Islet precursor cell (in vitro differentiated cells): ENCODE results near the gene NEB.
"Not testable (repeated sequence)": the region's sequence is repeated elsewhere in the genome, so short reads cannot be mapped to it uniquely, and the experiment has no call there.

ENCODE experiments used
- DNase-seq: peaks from one replicate; pipeline ENCODE4 v3.0.0-alpha.2; 2018

Gene NEB

GRCh38 chr2:151649966-151650365 lies 84.3 kb downstream of the NEB start:
- no peak for DNase-seq

GRCh38 chr2:151649400-151649799 lies 84.9 kb downstream of the NEB start:
- no peak for DNase-seq

DNA sequence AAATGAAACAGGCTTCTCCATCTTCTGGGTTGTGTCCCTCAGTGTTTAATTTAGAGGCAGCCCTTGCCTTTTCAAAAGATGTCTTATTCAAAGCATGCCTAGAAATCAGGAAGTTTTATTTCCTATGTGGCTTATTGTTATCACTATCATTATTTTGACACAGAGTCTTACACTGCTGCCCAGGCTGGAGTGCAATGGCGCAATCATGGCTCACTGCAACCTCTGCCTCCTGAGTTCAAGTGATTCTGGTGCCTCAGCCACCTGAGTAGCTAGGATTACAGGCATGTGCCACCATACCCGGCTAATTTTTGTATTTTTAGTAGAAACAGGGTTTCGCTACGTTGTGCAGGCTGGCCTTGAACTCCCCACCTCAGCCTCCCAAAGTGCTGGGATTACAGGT lies 87.8 kb downstream of the NEB start:
- not testable (repeated sequence) for DNase-seq

- DNase-seq, result no peak
Measured at GRCh38 chr2:151644580-151644979, 89.7 kb downstream of the NEB start.

- DNase-seq, result not testable (repeated sequence)
Measured at GRCh38 chr2:151641895-151642294, 92.4 kb downstream of the NEB start.

DNA sequence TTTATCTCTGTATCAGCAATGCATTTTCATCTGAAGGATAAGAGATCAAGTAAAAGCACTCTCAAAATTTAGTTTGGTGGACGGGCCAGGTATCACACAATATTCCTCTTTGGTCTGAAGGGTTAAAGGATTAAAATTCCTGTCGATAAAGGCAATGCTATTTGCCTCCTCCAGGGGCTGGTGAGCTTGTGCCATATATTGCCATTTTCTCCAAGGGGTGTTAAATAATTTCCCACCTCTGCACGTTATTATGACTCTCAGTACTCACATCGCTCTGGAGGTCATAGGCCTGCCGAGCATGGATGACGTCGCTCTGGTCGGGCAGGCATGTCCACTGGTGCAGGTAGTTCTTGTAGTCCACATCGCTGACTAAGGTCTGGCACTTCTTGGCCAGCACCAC lies 94.2 kb downstream of the NEB start:
- no peak for DNase-seq

DNA sequence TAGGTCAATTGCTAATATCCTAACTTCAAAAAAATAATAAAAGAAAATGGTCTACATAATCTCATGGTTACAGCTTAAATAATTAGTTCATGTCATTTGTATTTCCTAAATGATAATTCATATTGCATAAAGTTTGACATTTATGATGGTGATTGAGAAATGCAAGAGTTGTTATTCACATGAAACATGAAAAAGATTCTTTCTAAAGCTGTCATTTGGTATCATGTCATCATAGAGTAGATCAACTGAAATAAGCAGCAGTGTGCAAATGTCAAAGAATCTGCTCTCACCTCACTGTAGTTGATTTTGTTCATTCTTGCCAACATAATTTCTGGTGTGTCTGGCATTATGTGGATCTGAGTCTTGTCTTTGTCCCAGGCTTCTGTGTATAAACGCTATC lies 95.3 kb downstream of the NEB start:
- DNase-seq, result no peak

DNA sequence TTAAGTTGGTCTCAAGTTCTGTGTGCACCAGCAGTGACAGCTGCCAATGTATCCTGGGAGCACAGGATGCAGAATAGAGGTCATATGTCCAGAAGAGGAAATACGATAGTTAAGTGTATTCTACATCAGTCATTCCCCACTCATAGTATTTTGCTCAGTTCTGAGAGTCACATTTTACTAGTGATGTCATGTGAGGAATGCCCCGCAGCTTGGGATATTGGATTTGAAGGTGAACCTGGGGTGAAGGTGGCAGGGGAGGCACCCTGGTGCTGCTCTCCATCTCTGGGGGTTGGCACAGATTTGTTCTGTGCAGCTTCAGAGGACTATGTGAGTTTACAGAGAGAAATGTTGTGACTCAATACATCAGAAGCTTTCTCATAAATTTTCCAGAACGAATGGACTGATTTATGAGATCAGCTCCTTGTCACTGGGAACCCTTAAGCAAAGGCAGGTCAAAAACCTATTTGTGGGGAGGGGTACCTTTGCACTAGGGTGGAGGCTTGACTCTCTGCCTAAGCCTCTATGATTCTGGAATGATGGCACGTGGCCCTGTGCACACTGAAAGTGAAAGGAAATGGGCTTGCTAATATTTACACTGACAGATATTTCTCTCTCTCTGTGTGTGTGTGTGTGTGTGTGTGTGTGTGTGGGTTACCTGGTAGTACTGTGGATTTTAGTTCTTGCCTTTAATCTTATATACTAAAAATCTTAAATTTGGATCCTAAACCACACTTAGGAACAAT lies 95.9 kb downstream of the NEB start:
- no peak for DNase-seq

DNA sequence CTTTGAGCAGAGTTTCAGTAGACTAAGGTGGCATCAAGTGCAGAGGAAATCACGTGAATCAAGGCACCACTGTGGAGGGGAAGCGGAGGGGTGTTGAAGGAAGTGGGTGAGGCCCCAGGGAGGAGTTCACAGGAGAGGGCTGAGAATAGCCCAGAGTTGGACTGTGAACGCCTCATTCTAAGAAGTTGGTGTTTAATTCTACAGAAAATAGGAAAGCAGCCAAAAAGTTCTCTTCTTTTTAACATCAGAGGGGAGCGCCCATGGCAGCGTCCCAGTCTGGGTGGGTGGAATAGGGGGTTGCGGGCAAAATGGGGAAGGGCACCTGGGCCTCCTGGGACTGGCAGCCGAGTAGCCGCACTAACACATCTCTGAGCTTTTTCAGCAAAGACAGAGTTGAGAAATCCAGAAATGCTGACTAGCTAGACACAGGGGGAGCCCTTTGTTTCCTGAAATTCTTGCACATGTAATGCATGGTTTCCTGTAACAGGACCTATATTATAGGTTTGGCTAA lies 97.0 kb downstream of the NEB start:
- DNase-seq, result no peak

- DNase-seq, result no peak
Measured at GRCh38 chr2:151634736-151635467, 99.4 kb downstream of the NEB start.

DNA sequence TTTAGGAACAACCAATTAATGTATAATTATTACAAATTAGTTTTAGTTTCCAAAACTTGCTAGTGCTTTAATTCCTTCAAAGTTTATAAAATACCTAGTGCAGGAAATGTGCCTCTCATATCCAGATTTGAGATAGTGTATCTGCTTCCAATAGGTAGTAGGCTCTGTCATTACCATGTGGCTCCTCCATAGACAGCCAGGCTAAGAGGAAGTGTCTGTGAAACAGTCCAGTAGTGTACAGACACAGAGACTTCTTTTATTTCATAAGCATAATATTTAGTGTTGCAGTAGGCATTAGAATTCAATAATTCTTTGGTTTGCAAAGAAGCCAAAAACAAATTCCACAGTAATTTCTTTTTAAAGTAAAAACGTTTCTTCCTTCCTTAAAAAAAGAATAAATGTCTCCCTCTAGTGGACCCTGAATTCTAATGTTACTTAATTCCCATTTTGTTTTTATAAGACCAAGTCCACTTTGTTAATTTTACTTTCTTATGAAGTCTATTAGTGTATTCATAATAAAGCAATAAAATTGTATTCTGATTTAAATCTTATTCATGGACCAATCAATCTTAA lies 101.2 kb downstream of the NEB start:
- no peak for DNase-seq

DNA sequence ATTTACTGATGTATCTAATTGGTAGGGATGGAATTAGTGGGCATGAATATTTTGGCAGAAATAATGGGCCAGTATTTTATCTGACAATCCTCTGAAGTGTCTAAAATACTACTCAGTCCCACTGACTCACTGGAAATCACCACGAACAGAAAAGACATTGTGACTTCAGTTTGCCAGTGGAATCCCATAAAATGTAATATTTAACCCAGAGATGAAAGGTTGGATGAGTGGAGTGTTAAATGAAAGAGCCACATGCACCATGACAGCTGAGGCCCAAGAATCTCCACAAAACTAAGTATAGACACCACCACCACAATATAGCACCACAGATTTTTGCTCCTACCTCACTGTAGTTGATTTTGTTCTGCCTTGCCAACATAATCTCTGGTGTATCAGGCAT lies 103.9 kb downstream of the NEB start:
- no peak for DNase-seq

DNA sequence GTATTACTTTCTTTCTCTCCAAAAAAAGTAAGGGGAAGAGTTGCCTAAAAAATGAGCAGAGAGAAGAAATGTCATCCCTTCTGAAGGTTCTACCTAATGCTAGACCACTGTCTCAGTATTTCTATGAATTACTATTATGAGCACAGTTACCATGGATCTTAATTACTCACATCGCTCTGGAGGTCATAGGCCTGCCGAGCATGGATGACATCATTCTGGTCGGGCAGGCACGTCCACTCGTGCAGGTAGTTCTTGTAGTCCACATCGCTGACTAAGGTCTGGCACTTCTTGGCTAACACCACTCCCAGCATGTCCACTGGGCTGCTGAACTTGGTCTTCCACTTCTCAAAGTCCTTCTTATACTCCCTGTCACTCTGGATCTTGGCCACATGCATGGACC lies 106.9 kb downstream of the NEB start:
- no peak for DNase-seq

DNA sequence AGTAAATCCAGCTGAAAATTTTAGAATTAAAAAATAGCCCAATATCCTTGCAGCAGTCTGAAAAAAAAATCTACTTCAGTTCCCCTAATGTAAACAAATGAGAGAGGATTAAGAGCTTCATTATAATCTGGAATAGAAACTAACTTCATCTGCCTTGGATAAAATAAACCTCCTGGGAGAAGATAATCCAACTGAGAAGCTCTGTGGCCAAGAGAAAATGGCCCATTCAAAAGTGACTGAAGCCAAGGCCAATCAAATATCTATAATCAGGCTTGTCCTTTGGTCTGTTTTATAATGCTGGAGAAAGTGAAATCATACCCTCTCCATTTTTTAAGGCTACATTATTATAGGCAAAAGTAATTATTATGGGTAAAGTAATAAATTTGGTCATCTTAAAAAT lies 110.0 kb downstream of the NEB start:
- no peak for DNase-seq

GRCh38 chr2:151623631-151624030 lies 110.6 kb downstream of the NEB start:
- DNase-seq, result no peak

DNA sequence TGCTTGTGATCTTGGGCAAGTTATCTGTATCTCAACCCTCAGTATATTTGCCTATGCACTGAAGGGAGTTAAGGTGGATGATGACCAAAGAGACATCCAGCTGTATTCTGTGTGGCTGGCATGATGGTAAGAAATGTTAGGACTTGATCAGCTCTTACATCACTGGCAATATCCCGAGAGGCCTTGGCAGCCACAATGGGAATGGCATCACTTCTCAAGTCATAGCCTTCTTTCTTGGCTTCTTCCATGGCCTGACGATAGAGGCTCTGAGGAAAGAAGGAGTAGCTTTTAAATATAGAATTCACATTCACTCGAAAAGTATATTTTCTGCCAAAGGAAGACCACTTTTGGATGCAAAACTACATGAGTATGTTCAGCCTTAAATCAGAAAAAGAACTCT lies 113.5 kb downstream of the NEB start:
- DNase-seq, result no peak

DNA sequence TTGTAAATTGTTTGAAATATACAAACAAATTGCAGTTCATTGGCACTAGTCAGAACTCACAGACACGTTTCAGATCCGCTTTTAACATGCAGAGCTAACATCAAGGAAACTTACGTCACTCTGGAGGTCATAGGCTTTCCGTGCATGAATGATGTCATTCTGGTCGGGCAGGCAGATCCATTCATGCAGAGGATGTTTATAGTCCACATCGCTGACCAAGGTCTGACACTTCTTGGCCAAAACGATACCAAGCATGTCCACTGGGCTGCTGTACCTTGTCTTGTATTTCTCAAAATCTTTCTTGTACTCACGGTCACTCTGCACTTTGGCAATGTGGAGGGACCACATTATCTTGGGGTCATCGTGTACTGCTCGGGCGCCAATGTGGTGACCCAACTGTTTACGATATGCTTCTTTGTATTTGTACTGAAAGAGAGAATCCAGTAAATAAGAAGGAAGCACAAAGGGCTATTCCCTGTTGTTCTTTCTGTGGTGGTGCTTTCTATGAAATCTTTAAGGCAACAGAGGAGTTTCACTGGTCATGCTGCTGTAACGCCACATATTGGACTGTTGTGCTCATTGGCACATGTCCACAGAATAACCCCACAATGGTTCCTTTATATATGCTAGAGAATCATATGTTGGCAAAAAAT lies 114.8 kb downstream of the NEB start:
- no peak for DNase-seq

- DNase-seq, result no peak
Measured at GRCh38 chr2:151616760-151617339, 117.4 kb downstream of the NEB start.

DNA sequence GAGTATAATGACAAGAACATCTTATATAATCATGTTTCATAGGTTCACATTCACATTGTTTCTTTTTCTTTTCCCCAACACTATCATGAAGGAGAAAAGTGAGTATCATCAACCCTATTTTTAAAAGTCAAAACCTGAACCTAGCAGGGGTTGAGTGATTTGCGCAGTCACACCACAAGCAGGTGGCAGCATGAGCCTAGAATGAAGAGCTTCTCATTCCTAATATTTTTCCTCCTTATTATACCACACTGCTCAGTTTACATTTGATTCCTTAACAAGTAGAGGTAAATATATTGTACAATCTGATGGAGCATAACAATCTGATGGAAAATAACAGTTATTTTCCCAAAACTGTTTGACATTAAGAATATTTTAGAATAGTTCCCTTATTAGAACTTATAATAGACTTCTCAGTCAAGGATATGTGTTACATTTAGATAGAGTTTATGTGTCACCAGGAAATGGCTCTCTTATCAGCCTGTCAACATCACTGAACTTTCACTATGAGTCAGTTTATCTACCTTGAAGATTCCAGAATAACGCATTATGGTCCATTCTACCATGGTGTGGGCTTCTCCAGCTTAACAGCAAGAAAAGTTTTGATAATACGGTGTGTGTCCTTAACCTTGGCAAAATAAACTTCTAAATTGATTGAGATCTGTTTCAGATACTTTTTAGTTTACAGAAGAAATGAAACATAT lies 119.5 kb downstream of the NEB start:
- no peak for DNase-seq

DNA sequence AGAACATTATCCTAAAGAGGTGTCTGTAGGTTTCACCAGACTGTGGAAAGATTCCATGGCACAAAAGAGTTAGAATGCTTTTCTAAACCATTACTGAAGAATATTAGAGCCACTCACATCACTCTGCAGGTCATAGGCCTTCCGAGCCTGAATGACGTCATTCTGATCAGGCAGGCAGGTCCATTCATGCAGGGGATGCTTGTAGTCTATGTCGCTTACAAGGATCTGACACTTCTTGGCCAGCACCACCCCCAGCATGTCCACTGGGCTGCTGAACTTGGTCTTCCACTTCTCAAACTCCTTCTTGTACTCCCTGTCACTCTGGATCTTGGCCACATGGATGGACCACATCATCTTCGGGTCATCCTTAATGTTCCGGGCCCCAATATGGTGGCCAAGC lies 120.1 kb downstream of the NEB start:
- no peak for DNase-seq

- no peak for DNase-seq
Measured at GRCh38 chr2:151611351-151611750, 122.9 kb downstream of the NEB start.

- DNase-seq, result no peak
Measured at GRCh38 chr2:151610310-151610709, 124.0 kb downstream of the NEB start.

DNA sequence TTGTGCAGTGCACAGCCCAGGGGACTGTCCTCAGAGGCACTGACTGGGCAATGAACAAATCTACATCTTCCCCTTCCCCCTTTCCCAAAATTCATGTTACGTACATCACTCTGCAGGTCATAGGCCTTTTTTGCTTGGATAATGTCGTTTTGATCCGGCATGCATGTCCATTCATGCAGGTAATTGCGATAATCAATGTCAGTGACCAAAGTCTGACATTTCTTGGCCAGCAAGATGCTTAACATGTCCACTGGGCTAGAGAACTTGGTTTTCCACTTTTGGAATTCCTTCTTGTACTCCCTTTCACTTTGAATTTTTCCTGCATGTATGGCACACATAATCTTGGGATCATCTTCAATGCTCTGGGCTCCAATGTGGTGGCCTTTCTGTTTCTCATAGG lies 124.6 kb downstream of the NEB start:
- DNase-seq, result no peak
